Subcutaneous abdominal adipose tissue (tissue), 5 donors: ENCODE results near the gene ADGRL2.
A peak's percentile ranks its signal among the peaks of the same experiment; 100 is the strongest.

ENCODE experiments used
- H3K27ac ChIP-seq: one replicate; pipeline ENCODE4 v1.7.0; 2013; ENCODE audit warnings: low read depth, mild to moderate bottlenecking, inconsistent platforms, low read length, moderate library complexity
- H3K27me3 ChIP-seq, 5 donors: one replicate each; pipeline ENCODE4 v1.7.0; 2013; ENCODE audit warnings: low read length in 5 of 5, inconsistent platforms in 1 of 5; ENCODE audit not compliant: control insufficient read depth in 5 of 5, insufficient read depth in 4 of 5
- H3K36me3 ChIP-seq, 5 donors: one replicate each; pipeline ENCODE4 v1.7.0; 2013; ENCODE audit warnings: low read length in 5 of 5; ENCODE audit not compliant: control insufficient read depth in 5 of 5, insufficient read depth in 5 of 5
- H3K4me1 ChIP-seq, 5 donors: one replicate each; pipeline ENCODE4 v1.7.0; 2013; ENCODE audit warnings: low read length in 5 of 5, mild to moderate bottlenecking in 3 of 5, moderate library complexity in 1 of 5; ENCODE audit not compliant: control insufficient read depth in 5 of 5, insufficient read depth in 5 of 5
- H3K4me3 ChIP-seq, 5 donors: one replicate each; pipeline ENCODE4 v1.7.0; 2013; ENCODE audit warnings: low read length in 5 of 5, low read depth in 1 of 5
- H3K9ac ChIP-seq, 5 donors: one replicate each; pipeline ENCODE4 v1.7.0; 2013; ENCODE audit warnings: low read length in 5 of 5, mild to moderate bottlenecking in 4 of 5, moderate library complexity in 3 of 5
- H3K9me3 ChIP-seq, 5 donors: one replicate each; pipeline ENCODE4 v1.7.0; 2013; ENCODE audit warnings: low read length in 5 of 5; ENCODE audit not compliant: control insufficient read depth in 5 of 5
- donor health status: healthy.
- donor health status: healthy.
- donor health status: healthy.
- donor health status: healthy.
- donor health status: healthy.

ADGRL2 gene

GRCh38 chr1:81967951-81968350 is 167.2 kb downstream of the ADGRL2 start:
- Histone ChIP-seq H3K4me1 (no peaks in the 10 kb centered on the region), H3K27ac (no peak overlapping the region), H3K9me3 (no peaks in the 10 kb centered on the region), H3K4me3 (no peak overlapping the region), H3K36me3 (peaks cover 4 to 33% (median 19%) of the 10 kb centered on the region in 5 donors), H3K9ac (no peak overlapping the region), H3K27me3 (no peaks in the 10 kb centered on the region)

- H3K9ac ChIP-seq = no peak overlapping the region
- no peak overlapping the region for H3K4me3 ChIP-seq
- no peak overlapping the region for H3K27ac ChIP-seq
- peaks cover 12 to 40% (median 25%) of the 10 kb centered on the region in 5 donors for H3K36me3 ChIP-seq
- no peaks in the 10 kb centered on the region for H3K27me3 ChIP-seq
- no peaks in the 10 kb centered on the region for H3K9me3 ChIP-seq
- no peaks in the 10 kb centered on the region for H3K4me1 ChIP-seq
Measured at GRCh38 chr1:81970416-81970815, 169.7 kb downstream of the ADGRL2 start.

- Histone ChIP-seq H3K9me3 (no peaks in the 10 kb centered on the region), H3K4me1 (no peaks in the 10 kb centered on the region), H3K4me3 (no peak overlapping the region), H3K27me3 (no peaks in the 10 kb centered on the region), H3K36me3 (peaks cover 7 to 24% (median 13%) of the 10 kb centered on the region in 5 donors), H3K9ac (no peak overlapping the region), H3K27ac (no peak overlapping the region)
Measured at GRCh38 chr1:81974222-81974841, 173.6 kb downstream of the ADGRL2 start.

- Histone ChIP-seq H3K4me3 (no peak overlapping the region), H3K9me3 (no peaks in the 10 kb centered on the region), H3K27ac (no peak overlapping the region), H3K36me3 (peaks cover 7 to 24% (median 13%) of the 10 kb centered on the region in 5 donors), H3K27me3 (no peaks in the 10 kb centered on the region), H3K9ac (no peak overlapping the region), H3K4me1 (no peaks in the 10 kb centered on the region)
Measured at GRCh38 chr1:81974883-81975555, 174.3 kb downstream of the ADGRL2 start.

- H3K27ac ChIP-seq = no peak overlapping the region
- H3K4me3 ChIP-seq = no peak overlapping the region
- peaks cover 7 to 14% (median 10%) of the 10 kb centered on the region in 5 donors for H3K36me3 ChIP-seq
- H3K27me3 ChIP-seq = no peaks in the 10 kb centered on the region
- H3K9ac ChIP-seq = no peak overlapping the region
- no peaks in the 10 kb centered on the region for H3K9me3 ChIP-seq
- no peaks in the 10 kb centered on the region for H3K4me1 ChIP-seq
Measured at GRCh38 chr1:81976539-81976938, 175.8 kb downstream of the ADGRL2 start.

- Histone ChIP-seq H3K4me3 (no peak overlapping the region), H3K9me3 (no peaks in the 10 kb centered on the region), H3K4me1 (no peaks in the 10 kb centered on the region), H3K27ac (no peak overlapping the region), H3K27me3 (no peaks in the 10 kb centered on the region), H3K9ac (no peak overlapping the region), H3K36me3 (peaks cover 9 to 22% (median 15%) of the 10 kb centered on the region in 5 donors)
Measured at GRCh38 chr1:81978945-81979344, 178.2 kb downstream of the ADGRL2 start.

- H3K4me1 ChIP-seq = no peaks in the 10 kb centered on the region
- H3K27me3 ChIP-seq = no peaks in the 10 kb centered on the region
- peaks cover 13 to 39% (median 20%) of the 10 kb centered on the region in 5 donors for H3K36me3 ChIP-seq
- H3K9ac ChIP-seq = no peak overlapping the region
- H3K27ac ChIP-seq = no peak overlapping the region
- no peaks in the 10 kb centered on the region for H3K9me3 ChIP-seq
- no peak overlapping the region for H3K4me3 ChIP-seq
Measured at GRCh38 chr1:81982523-81982922, 181.8 kb downstream of the ADGRL2 start.

GRCh38 chr1:81989524-81989923 is 188.8 kb downstream of the ADGRL2 start:
- no peak overlapping the region for H3K27ac ChIP-seq
- H3K36me3 ChIP-seq = peaks cover 17 to 42% (median 26%) of the 10 kb centered on the region in 5 donors
- H3K4me1 ChIP-seq = no peaks in the 10 kb centered on the region
- H3K4me3 ChIP-seq = no peak overlapping the region
- no peaks in the 10 kb centered on the region for H3K9me3 ChIP-seq
- no peak overlapping the region for H3K9ac ChIP-seq
- H3K27me3 ChIP-seq = no peaks in the 10 kb centered on the region

GRCh38 chr1:81990241-81990640 is 189.5 kb downstream of the ADGRL2 start:
- H3K27ac ChIP-seq = no peak overlapping the region
- peaks cover 14 to 35% (median 20%) of the 10 kb centered on the region in 5 donors for H3K36me3 ChIP-seq
- no peak overlapping the region for H3K4me3 ChIP-seq
- no peaks in the 10 kb centered on the region for H3K4me1 ChIP-seq
- no peak overlapping the region for H3K9ac ChIP-seq
- no peaks in the 10 kb centered on the region for H3K27me3 ChIP-seq
- H3K9me3 ChIP-seq = no peaks in the 10 kb centered on the region

- H3K9ac ChIP-seq = peak overlapping the region in 1 of 5 donors; percentile 7
- H3K4me3 ChIP-seq = peak overlapping the region in 1 of 5 donors; percentile 22
- H3K4me1 ChIP-seq = peaks cover 0 to 11% (median 6%) of the 10 kb centered on the region in 5 donors
- no peaks in the 10 kb centered on the region for H3K36me3 ChIP-seq
- no peaks in the 10 kb centered on the region for H3K9me3 ChIP-seq
- no peaks in the 10 kb centered on the region for H3K27me3 ChIP-seq
- H3K27ac ChIP-seq = no peak overlapping the region
Measured at GRCh38 chr1:81998165-81998564, 197.4 kb downstream of the ADGRL2 start.
